Neural crest cell (in vitro differentiated cells): Measurements from ENCODE around the gene FDXR. TPM values are rescaled to one million over a fixed set of nuclear protein-coding genes. Genes with fewer than 3 reads are reported as not detected.

Experiments
- DNase-seq: peaks from one replicate; pipeline ENCODE4 v3.0.0; 2021; ENCODE audit warnings: low read depth, mixed read lengths, low spot score
- H3K27ac Mint-ChIP-seq: one replicate; pipeline ENCODE4 v1.8.0; 2021; ENCODE audit warnings: mild to moderate bottlenecking, mixed read lengths; ENCODE audit not compliant: unreplicated experiment
- H3K27me3 Mint-ChIP-seq: 2 replicates; pipeline ENCODE4 v1.8.0; 2021; ENCODE audit warnings: low read depth, mild to moderate bottlenecking, mixed read lengths
- H3K36me3 Mint-ChIP-seq: 2 replicates; pipeline ENCODE4 v1.8.0; 2021; ENCODE audit warnings: low read depth, mild to moderate bottlenecking, mixed read lengths
- H3K4me1 Mint-ChIP-seq: 2 replicates; pipeline ENCODE4 v1.8.0; 2021; ENCODE audit warnings: mixed read lengths
- H3K4me3 Mint-ChIP-seq: one replicate; pipeline ENCODE4 v1.8.0; 2021; ENCODE audit warnings: mild to moderate bottlenecking, mixed read lengths
- H3K9me3 Mint-ChIP-seq: 2 replicates; pipeline ENCODE4 v1.8.0; 2021; ENCODE audit warnings: mixed read lengths
- total RNA-seq: library from RNA; stranded (reverse); gene quantifications from 2 replicates; pipeline ENCODE4 v1.2.1, GENCODE V29; 2021
- TF ChIP-seq, protein P1 (sequence below): fragments of 200-600 bp; sonication (generic); conservative IDR thresholded peaks from 2 replicates; pipeline ENCODE4 v1.5.0; 2021; ENCODE audit warnings: antibody characterized with exemption, mild to moderate bottlenecking

The FDXR gene
- total RNA-seq, 1 donor from 2014 or later: 14.8 TPM

DNA sequence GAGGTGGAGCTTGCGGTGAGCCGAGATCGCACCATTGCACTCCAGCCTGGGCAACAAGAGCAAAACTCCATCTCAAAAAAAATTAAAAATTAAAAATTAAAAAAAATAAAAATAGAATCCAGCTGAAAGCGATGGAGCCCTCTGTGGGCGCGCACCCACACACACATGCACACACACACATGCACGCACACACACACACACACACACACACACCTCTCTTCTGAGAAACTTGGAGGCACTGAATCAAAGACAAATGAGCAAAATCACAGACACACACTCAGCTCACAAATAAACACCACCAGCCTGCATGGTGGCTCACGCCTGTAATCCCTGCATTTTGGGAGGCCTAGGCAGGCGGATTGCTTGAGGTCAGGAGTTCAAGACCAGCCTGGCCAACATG is 30.2 kb upstream of the FDXR start:
- Mint-ChIP-seq H3K4me3 (no peak overlapping the region), H3K27me3 (peaks cover 36% of the 10 kb centered on the region), H3K4me1 (no peaks in the 10 kb centered on the region), H3K36me3 (no peaks in the 10 kb centered on the region), H3K27ac (no peak overlapping the region), H3K9me3 (peaks cover 3% of the 10 kb centered on the region)
- TF ChIP-seq, protein P1, sequence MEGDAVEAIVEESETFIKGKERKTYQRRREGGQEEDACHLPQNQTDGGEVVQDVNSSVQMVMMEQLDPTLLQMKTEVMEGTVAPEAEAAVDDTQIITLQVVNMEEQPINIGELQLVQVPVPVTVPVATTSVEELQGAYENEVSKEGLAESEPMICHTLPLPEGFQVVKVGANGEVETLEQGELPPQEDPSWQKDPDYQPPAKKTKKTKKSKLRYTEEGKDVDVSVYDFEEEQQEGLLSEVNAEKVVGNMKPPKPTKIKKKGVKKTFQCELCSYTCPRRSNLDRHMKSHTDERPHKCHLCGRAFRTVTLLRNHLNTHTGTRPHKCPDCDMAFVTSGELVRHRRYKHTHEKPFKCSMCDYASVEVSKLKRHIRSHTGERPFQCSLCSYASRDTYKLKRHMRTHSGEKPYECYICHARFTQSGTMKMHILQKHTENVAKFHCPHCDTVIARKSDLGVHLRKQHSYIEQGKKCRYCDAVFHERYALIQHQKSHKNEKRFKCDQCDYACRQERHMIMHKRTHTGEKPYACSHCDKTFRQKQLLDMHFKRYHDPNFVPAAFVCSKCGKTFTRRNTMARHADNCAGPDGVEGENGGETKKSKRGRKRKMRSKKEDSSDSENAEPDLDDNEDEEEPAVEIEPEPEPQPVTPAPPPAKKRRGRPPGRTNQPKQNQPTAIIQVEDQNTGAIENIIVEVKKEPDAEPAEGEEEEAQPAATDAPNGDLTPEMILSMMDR: no peak
- no peak for DNase-seq

DNA sequence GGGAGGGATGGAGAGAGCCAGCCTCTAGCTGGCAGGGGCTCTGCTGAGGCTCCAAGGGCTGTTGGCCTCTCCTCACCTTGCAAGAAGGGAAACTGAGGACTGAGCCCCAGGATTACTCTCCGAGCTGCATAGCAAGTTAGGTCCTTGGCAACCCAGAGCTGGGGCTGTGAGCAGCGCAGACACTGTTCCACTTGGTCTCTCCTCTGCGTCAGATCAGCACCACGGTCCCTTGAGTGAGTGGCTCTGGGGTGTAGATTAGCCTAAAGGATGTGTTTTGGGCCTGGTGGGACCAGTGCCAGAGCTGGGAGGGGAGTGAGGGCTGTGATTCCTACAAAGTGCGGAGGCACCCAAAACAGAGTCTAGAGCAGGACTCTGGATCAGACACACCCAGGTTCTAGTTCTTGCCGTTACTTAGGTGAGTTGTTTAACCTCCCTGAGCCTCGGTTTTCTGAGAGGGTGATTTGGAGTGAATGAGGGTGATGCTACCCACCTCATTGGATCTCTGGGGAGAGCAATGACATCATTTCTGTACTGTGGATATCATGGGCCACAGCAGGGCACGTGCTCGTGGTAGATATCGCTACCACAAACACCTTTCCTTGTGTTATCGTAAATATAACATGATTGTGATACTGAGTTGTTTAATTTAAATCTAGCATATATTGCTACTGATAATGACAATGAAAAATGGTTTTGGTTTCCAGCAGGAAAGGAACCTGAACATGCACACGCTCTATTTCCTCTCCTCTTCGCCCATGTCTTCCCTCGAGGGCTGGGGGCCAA is 28.8 kb upstream of the FDXR start:
- peaks cover 3% of the 10 kb centered on the region for H3K9me3 Mint-ChIP-seq
- peaks cover 49% of the 10 kb centered on the region for H3K27me3 Mint-ChIP-seq
- DNase-seq: no peak
- H3K27ac Mint-ChIP-seq: no peak overlapping the region
- no peak overlapping the region for H3K4me3 Mint-ChIP-seq
- no peaks in the 10 kb centered on the region for H3K4me1 Mint-ChIP-seq
- TF ChIP-seq, protein P1: no peak
- no peaks in the 10 kb centered on the region for H3K36me3 Mint-ChIP-seq

DNA sequence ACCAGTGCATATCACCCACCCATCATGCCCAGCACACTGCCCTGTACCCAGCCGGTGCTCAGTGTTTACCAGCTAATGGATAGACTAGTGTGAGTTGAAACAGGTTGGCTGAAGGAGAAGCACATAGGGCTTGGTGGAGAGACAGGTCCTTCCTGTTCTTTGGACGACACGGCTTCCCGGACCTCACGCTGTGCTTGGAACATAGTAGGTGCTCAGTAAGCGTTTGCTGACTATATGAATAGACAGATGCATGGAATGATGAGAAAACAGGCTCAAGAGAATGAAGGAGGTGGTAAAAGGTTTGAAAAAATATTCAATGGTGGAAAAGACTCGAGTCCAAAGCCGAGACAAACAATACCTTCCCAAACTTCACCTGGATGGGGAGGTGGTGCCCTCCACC is 27.4 kb upstream of the FDXR start:
- Mint-ChIP-seq H3K36me3 (no peaks in the 10 kb centered on the region), H3K4me3 (no peak overlapping the region), H3K9me3 (no peaks in the 10 kb centered on the region), H3K4me1 (no peaks in the 10 kb centered on the region), H3K27ac (no peak overlapping the region), H3K27me3 (peaks cover 59% of the 10 kb centered on the region)
- DNase-seq: no peak
- TF ChIP-seq, protein P1: no peak

DNA sequence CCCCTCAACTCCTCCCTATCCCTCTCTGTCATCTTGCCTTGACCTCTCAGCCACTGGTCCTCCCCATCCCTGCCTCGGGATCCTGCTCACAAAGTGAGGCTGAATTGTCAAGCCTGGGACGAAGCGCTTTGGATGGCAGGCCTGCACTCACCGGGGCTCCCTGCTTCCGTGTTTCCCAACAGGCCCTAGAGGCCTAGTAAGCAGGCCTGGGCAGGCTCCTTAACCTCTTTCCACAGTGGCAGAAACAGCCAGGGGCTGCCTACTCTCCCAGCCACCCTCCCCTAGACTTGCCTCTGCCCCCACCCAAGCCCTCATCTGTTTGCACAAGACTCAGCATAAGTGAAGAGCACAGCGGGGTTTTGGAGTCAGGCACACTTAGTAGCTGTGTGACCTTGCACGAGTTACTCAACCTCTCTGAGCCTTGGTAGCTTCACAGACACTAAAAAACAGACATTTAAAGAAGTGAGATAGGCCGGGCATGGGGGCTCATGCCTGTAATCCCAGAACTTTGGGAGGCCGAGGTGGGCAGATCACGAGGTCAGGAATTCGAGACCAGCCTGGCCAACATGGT is 25.7 kb upstream of the FDXR start:
- Mint-ChIP-seq H3K4me1 (peaks cover 4% of the 10 kb centered on the region), H3K9me3 (no peaks in the 10 kb centered on the region), H3K36me3 (no peaks in the 10 kb centered on the region), H3K27me3 (peaks cover 68% of the 10 kb centered on the region), H3K27ac (no peak overlapping the region), H3K4me3 (no peak overlapping the region)
- TF ChIP-seq, protein P1: no peak
- no peak for DNase-seq

DNA sequence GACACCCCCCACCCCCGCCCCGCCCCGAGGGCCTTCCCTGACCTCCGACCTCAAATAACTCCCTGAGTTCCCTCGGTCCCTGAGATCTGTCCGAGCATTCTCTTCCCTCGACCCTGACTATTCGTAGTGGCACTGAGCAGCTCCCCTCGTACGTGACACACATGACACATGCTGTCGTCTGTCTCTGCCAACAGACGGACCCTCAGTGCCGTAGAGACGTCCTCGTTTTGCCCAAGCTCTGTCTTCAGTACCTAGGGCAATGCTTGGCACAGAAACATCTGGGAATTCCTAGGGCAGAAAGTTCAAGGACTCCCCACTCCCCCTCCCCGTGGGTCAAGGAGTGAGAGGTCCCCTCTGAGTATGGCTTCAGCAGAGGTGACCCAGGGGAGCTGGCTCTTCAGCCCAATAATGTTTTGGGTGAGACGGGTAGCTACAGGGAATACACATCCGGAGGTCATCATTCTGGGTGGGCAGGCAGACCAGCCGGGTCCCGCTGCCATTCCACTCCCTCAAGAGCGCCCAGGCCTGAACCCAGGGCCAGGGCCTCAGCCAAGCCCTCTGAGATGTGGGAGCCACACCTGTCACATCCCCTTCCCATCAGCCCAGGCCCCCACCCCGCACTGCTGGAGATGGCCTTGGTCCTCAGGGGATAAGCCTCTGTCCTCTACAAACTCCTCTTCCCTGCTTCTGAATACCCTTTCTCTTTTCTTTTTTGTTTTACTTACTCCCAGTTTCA is 21.3 kb upstream of the FDXR start:
- H3K27ac Mint-ChIP-seq: no peak overlapping the region
- H3K36me3 Mint-ChIP-seq: no peaks in the 10 kb centered on the region
- DNase-seq: no peak
- no peaks in the 10 kb centered on the region for H3K9me3 Mint-ChIP-seq
- H3K4me3 Mint-ChIP-seq: no peak overlapping the region
- H3K4me1 Mint-ChIP-seq: peaks cover 4% of the 10 kb centered on the region
- TF ChIP-seq, protein P1: no peak
- peaks cover 82% of the 10 kb centered on the region for H3K27me3 Mint-ChIP-seq
